ENCODE data around the gene FKBP1A.

The FKBP1A gene

DNA sequence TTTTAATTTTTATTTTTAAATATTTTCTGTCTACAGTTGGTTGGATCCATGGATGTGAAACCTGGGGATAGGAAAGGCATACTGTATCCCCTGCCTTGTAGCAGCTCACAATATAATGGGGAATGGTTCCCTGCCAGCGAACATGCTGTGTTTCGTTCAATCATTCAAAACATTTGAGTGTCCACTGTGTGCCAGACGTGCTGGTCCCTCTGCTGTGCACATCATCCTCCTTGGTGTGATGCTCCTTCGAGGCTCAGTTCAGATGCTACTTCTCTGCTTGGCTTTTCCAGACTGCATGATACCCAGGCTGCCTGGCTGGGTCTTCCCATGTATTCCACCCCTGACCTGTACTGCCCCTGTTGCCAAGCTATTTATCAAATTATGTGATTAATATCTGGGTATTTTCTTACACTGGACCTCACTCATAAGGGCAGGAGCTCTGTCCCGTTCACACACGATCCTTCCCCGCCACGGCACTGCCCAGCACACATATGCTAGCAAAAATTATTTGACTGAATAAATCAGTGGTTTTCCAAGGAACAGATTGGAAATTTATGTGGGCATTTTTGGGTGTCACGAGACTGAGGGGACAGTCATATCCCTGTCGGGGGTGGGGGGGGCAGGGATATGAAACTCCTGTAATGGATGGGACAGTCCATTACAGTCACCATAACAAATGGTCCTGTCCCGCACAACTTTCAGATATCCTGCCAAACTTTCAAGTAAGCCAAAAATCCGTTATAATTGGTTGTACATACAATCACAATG is 68.8 kb downstream of the FKBP1A start:
- no peak for TF ChIP-seq RARB (CRISPR knock-in tag; IDR thresholded peaks at IDR 0.05)
- no peak for ATAC-seq

DNA sequence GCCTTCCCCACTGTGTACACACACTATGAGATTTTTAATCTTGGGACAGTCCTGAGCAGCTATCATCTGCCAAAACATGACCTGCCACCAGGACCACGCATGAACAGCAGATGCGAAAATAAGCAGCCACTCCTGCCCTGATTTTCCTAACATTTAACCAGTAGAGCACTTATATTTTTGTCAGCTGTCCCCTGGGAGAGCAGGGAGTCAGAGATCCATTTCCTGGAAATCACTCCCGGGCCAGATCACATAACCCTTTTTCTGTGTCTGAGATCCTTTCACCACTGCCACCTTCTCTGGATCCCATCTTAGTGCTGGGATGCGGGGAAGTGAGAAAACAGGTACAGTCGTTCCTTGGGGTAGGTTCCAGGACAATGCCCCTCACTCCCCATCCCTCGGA is 69.6 kb downstream of the FKBP1A start:
- ATAC-seq, result peak; percentile 3; the same call in 2 of the 3 replicates

DNA sequence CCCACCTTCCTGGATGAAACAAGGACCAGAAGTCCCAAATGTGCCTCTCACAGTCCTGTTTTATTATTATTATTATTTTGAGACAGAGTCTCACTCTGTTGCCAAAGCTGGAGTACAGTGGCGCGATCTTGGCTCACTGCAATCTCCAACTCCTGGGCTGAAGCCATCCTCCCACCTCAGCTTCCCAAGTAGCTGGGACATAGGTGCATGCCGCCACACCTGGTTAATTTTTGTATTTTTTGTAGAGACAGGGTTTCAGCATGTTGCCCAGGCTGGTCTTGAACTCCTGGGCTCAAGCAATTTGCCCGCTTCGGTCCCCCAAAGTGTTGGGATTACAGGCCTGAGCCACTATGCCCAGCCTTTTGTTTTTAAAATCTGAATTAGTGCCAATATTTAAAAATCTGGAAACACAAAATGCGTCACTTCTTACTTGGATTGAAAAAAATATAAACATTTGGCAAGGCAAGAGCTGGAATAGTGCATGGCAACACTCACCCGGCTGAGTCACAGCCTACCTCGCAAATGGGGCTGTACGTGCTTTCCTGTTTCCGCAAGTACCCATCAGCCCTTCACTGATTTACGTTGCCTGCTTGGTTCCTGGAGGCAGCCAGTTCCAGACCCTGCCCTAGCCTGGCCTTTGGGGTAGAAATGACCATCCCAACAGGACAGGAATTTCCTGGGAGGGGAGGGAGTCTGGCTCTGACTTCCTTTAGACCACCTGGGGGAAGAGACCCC is 70.2 kb downstream of the FKBP1A start:
- ATAC-seq, result peak; percentile 67
- TF ChIP-seq PPARA (CRISPR knock-in tag; IDR thresholded peaks at IDR 0.05; ENCODE audit: borderline replicate concordance) (no peak), CSDC2 (CRISPR knock-in tag; IDR thresholded peaks at IDR 0.05) (0 out of 2 replicates have a peak, but pooled peaks have one; percentile 13), ZNF8 (CRISPR knock-in tag; IDR thresholded peaks at IDR 0.05) (no peak), BACH2 (CRISPR knock-in tag; IDR thresholded peaks at IDR 0.05; ENCODE audit: borderline replicate concordance) (no peak), ZNF565 (CRISPR knock-in tag; conservative IDR thresholded peaks at IDR 0.05; ENCODE audit: low read depth) (no peak)
- TF ChIP-seq, protein P1, sequence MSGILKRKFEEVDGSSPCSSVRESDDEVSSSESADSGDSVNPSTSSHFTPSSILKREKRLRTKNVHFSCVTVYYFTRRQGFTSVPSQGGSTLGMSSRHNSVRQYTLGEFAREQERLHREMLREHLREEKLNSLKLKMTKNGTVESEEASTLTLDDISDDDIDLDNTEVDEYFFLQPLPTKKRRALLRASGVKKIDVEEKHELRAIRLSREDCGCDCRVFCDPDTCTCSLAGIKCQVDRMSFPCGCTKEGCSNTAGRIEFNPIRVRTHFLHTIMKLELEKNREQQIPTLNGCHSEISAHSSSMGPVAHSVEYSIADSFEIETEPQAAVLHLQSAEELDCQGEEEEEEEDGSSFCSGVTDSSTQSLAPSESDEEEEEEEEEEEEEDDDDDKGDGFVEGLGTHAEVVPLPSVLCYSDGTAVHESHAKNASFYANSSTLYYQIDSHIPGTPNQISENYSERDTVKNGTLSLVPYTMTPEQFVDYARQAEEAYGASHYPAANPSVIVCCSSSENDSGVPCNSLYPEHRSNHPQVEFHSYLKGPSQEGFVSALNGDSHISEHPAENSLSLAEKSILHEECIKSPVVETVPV (CRISPR knock-in tag; IDR thresholded peaks at IDR 0.05), result no peak

More for the DNA sequence above, 69.6 kb downstream of the FKBP1A start:
- TF ChIP-seq BACH2 (CRISPR knock-in tag; IDR thresholded peaks at IDR 0.05; ENCODE audit: borderline replicate concordance) (no peak), ISL1 (CRISPR knock-in tag; IDR thresholded peaks at IDR 0.05) (no peak), TOX (CRISPR knock-in tag; IDR thresholded peaks at IDR 0.05; ENCODE audit: borderline replicate concordance) (no peak)
- TF ChIP-seq, protein P2, sequence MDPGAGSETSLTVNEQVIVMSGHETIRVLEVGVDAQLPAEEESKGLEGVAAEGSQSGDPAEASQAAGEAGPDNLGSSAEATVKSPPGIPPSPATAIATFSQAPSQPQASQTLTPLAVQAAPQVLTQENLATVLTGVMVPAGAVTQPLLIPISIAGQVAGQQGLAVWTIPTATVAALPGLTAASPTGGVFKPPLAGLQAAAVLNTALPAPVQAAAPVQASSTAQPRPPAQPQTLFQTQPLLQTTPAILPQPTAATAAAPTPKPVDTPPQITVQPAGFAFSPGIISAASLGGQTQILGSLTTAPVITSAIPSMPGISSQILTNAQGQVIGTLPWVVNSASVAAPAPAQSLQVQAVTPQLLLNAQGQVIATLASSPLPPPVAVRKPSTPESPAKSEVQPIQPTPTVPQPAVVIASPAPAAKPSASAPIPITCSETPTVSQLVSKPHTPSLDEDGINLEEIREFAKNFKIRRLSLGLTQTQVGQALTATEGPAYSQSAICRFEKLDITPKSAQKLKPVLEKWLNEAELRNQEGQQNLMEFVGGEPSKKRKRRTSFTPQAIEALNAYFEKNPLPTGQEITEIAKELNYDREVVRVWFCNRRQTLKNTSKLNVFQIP (CRISPR knock-in tag; IDR thresholded peaks at IDR 0.05; ENCODE audit: borderline replicate concordance, low read depth), result no peak
- TF ChIP-seq, protein P1 (CRISPR knock-in tag; IDR thresholded peaks at IDR 0.05), result no peak
- TF ChIP-seq, protein P3, sequence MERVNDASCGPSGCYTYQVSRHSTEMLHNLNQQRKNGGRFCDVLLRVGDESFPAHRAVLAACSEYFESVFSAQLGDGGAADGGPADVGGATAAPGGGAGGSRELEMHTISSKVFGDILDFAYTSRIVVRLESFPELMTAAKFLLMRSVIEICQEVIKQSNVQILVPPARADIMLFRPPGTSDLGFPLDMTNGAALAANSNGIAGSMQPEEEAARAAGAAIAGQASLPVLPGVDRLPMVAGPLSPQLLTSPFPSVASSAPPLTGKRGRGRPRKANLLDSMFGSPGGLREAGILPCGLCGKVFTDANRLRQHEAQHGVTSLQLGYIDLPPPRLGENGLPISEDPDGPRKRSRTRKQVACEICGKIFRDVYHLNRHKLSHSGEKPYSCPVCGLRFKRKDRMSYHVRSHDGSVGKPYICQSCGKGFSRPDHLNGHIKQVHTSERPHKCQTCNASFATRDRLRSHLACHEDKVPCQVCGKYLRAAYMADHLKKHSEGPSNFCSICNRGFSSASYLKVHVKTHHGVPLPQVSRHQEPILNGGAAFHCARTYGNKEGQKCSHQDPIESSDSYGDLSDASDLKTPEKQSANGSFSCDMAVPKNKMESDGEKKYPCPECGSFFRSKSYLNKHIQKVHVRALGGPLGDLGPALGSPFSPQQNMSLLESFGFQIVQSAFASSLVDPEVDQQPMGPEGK (CRISPR knock-in tag; IDR thresholded peaks at IDR 0.05; ENCODE audit: borderline replicate concordance), result no peak

DNA sequence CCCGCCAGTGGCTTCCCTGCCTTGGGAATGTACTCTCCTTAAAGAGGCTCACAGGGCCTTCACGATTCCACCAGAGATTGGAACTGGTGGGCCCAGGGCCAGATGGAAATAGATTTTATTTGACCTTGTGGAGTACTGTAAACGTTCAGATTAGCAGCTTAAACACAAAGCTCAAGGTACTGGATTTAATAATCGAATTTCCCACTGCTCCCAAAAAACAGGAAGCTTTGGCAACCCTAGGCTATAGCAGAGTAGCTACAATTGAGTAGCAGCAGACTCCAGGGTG is 71.3 kb downstream of the FKBP1A start:
- no peak for ATAC-seq
- TF ChIP-seq ZC3H10 (CRISPR knock-in tag; IDR thresholded peaks at IDR 0.05), result no peak
- TF ChIP-seq ZFP30 (CRISPR knock-in tag; IDR thresholded peaks at IDR 0.05), result no peak
- TF ChIP-seq, protein P3 (CRISPR knock-in tag; IDR thresholded peaks at IDR 0.05; ENCODE audit: borderline replicate concordance), result no peak
- TF ChIP-seq GLIS3 (CRISPR knock-in tag; IDR thresholded peaks at IDR 0.05), result no peak
- no peak for TF ChIP-seq CSDC2 (CRISPR knock-in tag; IDR thresholded peaks at IDR 0.05)
- TF ChIP-seq SNAI2 (CRISPR knock-in tag; IDR thresholded peaks at IDR 0.05), result no peak
- TF ChIP-seq ZNF70 (CRISPR knock-in tag; IDR thresholded peaks at IDR 0.05), result no peak
- TF ChIP-seq, protein P1 (CRISPR knock-in tag; IDR thresholded peaks at IDR 0.05), result no peak
- TF ChIP-seq, protein P4, sequence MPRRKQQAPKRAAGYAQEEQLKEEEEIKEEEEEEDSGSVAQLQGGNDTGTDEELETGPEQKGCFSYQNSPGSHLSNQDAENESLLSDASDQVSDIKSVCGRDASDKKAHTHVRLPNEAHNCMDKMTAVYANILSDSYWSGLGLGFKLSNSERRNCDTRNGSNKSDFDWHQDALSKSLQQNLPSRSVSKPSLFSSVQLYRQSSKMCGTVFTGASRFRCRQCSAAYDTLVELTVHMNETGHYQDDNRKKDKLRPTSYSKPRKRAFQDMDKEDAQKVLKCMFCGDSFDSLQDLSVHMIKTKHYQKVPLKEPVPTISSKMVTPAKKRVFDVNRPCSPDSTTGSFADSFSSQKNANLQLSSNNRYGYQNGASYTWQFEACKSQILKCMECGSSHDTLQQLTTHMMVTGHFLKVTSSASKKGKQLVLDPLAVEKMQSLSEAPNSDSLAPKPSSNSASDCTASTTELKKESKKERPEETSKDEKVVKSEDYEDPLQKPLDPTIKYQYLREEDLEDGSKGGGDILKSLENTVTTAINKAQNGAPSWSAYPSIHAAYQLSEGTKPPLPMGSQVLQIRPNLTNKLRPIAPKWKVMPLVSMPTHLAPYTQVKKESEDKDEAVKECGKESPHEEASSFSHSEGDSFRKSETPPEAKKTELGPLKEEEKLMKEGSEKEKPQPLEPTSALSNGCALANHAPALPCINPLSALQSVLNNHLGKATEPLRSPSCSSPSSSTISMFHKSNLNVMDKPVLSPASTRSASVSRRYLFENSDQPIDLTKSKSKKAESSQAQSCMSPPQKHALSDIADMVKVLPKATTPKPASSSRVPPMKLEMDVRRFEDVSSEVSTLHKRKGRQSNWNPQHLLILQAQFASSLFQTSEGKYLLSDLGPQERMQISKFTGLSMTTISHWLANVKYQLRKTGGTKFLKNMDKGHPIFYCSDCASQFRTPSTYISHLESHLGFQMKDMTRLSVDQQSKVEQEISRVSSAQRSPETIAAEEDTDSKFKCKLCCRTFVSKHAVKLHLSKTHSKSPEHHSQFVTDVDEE (CRISPR knock-in tag; IDR thresholded peaks at IDR 0.05), result no peak
- TF ChIP-seq, protein P5, sequence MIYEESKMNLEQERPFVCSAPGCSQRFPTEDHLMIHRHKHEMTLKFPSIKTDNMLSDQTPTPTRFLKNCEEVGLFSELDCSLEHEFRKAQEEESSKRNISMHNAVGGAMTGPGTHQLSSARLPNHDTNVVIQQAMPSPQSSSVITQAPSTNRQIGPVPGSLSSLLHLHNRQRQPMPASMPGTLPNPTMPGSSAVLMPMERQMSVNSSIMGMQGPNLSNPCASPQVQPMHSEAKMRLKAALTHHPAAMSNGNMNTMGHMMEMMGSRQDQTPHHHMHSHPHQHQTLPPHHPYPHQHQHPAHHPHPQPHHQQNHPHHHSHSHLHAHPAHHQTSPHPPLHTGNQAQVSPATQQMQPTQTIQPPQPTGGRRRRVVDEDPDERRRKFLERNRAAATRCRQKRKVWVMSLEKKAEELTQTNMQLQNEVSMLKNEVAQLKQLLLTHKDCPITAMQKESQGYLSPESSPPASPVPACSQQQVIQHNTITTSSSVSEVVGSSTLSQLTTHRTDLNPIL (CRISPR knock-in tag; IDR thresholded peaks at IDR 0.05; ENCODE audit: low read depth), result no peak
- no peak for TF ChIP-seq ZFP3 (CRISPR knock-in tag; IDR thresholded peaks at IDR 0.05)
- TF ChIP-seq ZNF565 (CRISPR knock-in tag; conservative IDR thresholded peaks at IDR 0.05; ENCODE audit: low read depth), result no peak
- no peak for TF ChIP-seq ARNTL (CRISPR knock-in tag; IDR thresholded peaks at IDR 0.05; ENCODE audit: borderline replicate concordance, low read depth)
